Colon (tissue), 2 donors: ENCODE data around the gene KDM1A.
"Not testable (repeated sequence)": the region's sequence is repeated elsewhere in the genome, so short reads cannot be mapped to it uniquely, and the experiment has no call there.

ENCODE experiments used
- FAIRE-seq: peaks from 2 replicates; lab custom pipeline; 2012; peaks lifted over from hg19 to GRCh38; lab: Jason Lieb, UNC
- donor health status: control.
- donor health status: control.

KDM1A gene

DNA sequence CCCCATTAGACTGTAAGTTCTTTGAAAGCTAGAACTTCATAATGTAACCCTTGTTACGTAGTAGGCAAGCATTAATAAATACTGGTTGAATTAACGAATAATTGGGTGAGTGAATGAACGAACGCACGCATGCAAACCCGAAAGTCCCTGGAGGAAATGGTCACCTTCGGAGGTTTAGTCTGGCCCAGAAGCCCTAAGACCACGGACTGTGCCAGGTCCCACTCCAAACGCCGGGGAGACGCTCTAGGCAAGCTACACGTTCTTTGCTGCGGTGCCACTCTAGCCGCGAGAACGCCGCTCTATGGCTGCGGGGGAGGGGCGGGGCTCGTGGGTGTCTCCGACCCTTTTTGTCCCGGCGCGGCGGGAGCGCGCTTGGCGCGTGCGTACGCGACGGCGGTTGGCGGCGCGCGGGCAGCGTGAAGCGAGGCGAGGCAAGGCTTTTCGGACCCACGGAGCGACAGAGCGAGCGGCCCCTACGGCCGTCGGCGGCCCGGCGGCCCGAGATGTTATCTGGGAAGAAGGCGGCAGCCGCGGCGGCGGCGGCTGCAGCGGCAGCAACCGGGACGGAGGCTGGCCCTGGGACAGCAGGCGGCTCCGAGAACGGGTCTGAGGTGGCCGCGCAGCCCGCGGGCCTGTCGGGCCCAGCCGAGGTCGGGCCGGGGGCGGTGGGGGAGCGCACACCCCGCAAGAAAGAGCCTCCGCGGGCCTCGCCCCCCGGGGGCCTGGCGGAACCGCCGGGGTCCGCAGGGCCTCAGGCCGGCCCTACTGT is at the start of gene KDM1A:
Gene KDM1A, plus strand, starts transcription at position 375 of the 769 bp plus-strand sequence. Its CDS starts 129 bp downstream, at position 504.
- FAIRE-seq, result no peak

GRCh38 chr1:22970096-22970495 is 49.2 kb upstream of the KDM1A start:
- no peak for FAIRE-seq

- FAIRE-seq, result no peak
These were observed 48.1 kb upstream of the KDM1A start for GRCh38 chr1:22971161-22971560.

- FAIRE-seq, result no peak
These were observed 47.5 kb upstream of the KDM1A start for GRCh38 chr1:22971611-22972405.

- FAIRE-seq, result no peak
These were observed 46.5 kb upstream of the KDM1A start, which contains the start of gene LACTBL1 for GRCh38 chr1:22972760-22973159. Gene LACTBL1, minus strand, starts transcription at chr1:22972866. Its CDS starts 550 bp downstream, at chr1:22972316.

DNA sequence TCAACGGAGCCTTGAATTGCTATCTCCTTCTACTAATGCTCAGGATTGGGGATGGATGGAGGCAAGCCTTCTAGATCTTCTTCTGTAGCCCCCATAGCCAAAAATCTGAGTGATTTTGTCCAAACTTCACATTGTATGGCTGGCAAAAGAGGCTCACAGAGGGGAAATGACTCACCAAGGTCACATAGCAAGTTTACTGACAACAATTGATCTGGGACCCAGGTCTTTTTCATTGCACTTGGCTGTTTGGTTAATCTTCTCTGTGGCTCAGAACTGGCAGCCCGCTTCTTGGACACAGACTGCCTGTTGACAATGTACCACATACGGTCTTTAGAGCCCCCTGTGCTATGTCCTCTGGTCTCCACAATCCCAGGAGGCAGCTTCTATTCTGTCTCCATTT is 43.6 kb upstream of the KDM1A start:
- FAIRE-seq, result no peak

DNA sequence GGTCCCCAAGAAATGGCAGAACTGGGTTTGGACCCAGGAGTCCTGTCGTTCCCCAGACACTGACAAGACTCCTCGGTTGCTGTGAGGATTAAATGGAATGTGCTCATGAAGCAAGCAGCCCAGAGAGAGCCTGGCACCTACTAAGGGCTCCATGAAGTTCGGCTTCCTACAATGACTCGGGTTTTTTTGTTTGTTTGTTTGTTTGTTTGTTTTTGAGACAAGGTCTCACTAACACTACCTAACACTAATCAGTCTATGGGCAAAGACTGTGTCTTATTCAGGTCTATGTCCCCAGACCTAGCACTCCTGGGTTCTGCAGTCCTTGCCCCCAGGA is 43.2 kb upstream of the KDM1A start:
- FAIRE-seq, result no peak

GRCh38 chr1:22976461-22977243 is 42.6 kb upstream of the KDM1A start:
- FAIRE-seq, result no peak

DNA sequence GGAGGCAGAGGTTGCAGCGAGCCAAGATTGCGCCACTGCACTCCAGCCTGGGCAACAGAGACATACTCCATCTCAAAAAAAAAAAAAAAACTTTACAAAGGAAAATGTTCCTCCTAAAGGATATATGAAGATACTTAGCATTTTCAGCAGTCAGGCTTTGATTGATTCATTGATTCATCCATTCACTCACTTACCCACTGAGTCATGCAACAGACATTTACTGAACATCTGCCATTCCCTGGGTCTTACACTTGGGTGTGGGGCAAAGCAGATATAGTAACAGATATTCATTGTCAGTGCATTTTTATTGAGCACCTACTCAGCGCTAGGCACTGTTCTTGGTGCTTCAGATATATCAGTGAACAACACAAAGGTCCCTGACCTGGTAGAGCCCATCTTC is 41.0 kb upstream of the KDM1A start:
- FAIRE-seq, result no peak

GRCh38 chr1:22980471-22980790 is 38.8 kb upstream of the KDM1A start:
- not testable (repeated sequence) for FAIRE-seq

DNA sequence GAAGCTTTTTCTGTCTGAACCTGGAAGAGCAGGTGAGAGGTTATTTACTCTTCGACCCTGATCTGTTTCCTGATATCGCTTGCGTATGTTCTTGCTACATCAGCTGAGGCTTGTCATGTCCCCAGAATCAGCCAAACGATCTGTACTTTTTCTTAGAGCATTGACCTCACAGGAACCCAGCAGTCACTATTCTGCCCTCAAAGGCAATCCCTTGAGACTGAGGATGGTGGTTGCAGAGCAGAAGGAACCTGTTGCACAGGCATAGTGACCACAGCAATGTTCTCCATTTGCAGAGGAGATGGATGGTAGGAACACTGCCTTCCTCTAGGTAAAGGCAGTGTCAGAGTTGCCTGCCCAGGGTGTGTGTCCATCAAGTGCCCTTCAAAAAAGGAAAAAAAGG is 35.3 kb upstream of the KDM1A start:
- FAIRE-seq, result no peak

DNA sequence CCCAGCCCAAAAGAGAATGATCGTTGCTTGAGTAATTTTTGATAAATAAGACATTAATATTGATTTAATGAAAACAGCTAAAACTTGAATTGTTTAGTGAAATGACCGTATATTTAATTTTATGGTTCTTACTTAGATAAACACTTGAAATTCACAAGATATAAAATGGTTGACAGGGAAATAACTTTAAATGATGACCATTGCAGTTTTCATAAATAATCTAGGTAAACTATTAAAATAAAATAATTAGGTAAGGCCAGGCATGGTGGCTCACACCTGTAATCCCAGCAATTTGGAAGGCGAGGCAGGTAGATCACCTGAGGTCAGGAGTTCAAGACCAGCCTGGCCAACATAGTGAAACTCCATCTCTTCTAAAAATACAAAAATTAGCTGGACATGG is 26.9 kb upstream of the KDM1A start:
- FAIRE-seq, result not testable (repeated sequence)

DNA sequence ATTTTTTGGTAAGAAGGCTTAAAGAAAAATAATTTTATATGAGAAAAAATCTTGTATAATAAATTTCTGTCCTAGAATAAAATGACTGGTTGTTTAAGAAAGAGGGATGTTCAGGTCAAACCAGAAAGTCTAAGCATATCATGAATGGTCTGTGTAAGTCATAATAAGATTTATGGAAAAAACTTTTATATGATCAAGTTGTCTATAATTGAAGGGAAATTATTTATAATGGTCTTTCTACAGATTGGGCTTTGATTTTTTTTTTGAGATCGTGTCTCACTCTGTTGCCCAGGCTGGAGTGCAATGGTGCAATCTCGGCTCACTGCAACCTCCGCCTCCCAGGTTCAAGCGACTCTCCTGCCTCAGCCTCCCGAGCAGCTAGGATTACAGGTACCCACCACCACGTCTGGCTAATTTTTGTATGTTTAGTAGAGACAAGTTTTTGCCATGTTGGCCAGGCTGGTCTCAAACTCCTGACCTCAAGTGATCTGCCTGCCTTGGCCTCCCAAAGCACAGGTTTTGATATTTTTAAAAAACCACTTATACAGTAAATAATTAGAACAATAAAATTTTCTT is 26.0 kb upstream of the KDM1A start:
- FAIRE-seq, result not testable (repeated sequence)

- FAIRE-seq, result no peak
These were observed 23.5 kb upstream of the KDM1A start for GRCh38 chr1:22995774-22996173.

DNA sequence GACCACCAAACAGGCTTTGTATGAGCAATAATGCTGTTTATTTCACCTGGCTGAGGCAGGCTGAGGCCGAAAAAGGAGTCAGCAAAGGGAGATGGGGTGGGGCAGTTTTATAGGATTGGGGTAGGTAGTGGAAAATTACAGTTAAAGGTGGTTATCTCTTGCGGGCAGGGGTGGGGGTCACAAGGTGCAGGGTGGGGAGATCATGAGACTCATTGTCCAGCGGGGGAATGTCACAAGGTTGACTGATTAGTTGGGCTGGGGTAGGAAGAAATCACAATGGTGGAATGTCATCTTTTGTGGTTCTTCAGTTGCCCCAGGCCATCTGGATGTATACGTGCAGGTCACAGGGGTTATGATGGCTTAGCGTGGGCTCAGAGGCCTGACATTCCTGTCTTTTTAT is 21.7 kb upstream of the KDM1A start:
- not testable (repeated sequence) for FAIRE-seq

DNA sequence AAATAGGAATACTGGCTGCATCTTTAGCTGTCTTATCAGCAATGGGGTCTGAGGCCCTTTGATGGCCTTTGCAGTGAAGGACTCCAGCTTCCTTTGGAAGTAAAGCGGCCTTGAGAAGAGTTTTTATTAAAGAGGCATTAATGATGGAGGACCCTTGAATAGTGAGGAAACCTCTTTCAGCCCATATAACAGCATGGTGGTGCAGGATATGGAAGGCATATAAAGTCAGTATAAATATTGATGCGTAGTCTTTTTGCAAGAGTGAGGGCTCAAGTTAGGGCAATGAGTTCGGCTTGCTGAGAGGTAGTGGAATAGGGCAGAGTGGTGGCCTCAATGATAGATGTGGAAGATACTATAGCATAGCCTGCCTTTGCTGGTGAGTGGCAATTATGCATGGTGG is 19.1 kb upstream of the KDM1A start:
- FAIRE-seq, result not testable (repeated sequence)

DNA sequence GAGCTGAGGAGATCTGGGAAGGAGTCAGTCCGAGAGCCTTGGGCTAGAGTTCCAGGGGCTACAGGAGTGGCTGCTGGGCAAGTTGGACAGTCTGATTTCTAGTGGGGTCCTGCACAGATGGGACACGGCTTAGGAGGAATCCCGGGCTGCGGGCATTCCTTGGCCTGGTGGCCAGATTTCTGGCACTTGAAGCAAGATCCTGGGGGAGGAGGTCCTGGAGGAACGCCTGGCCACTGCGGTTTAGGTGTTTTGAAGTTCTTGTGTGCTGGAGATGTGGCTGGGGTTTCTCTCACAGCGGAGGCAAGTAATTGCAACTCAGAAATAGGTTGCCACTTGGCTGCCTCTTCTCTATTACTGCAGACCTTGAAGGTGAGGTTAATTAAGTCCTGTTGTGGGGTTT is 17.1 kb upstream of the KDM1A start:
- not testable (repeated sequence) for FAIRE-seq

DNA sequence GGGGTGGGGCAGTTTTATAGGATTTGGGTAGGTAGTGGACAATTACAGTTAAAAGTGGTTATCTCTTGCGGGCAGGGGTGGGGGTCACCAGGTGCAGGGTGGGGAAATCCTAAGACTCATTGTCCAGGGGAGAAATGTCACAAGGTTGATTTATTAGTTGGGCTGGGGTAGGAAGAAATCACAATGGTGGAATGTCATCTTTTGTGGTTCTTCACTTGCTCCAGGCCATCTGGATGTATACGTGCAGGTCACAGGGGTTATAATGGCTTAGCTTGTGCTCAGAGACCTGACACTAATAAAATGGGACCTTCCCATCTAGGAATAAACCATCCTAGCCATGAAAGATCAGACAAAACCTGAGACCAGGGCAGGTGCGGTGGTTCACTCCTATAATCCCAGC is 15.2 kb upstream of the KDM1A start:
- FAIRE-seq, result no peak

- not testable (repeated sequence) for FAIRE-seq
These were observed 14.5 kb upstream of the KDM1A start for GRCh38 chr1:23004769-23005168.

DNA sequence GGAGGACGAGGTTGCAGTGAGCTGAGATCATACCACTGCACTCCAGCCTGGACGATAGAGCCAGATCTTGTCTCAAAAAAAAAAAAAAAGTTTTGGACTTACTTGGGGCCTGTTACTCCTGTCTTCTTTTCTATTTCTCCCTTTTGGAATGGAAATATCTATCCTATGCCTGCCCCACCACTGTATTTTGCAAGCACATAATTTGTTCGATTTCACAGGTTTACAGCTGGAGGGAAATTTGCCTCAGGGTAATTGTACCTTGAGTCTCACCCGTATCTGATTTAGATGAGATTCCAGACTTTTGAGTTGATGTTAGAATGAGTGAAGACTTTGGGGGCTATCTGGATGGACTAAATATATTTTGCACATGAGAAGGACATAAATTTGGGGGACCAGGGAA is 12.2 kb upstream of the KDM1A start:
- no peak for FAIRE-seq

GRCh38 chr1:23008901-23009300 is 10.4 kb upstream of the KDM1A start:
- FAIRE-seq, result no peak

- FAIRE-seq, result not testable (repeated sequence)
These were observed 9.2 kb upstream of the KDM1A start for GRCh38 chr1:23010025-23010424.
